Glutamatergic neuron (in vitro differentiated cells): ENCODE measurements around the gene CSF1. TPM values are rescaled to one million over a fixed set of nuclear protein-coding genes. Genes with fewer than 3 reads are reported as not detected.

Experiments used
- DNase-seq: peaks from one replicate; pipeline ENCODE4 v3.0.0; 2022
- H3K27ac Mint-ChIP-seq: one replicate; pipeline ENCODE4 v1.8.0; 2020; ENCODE audit warnings: mild to moderate bottlenecking, mixed read lengths, inconsistent platforms; ENCODE audit not compliant: unreplicated experiment
- H3K27me3 Mint-ChIP-seq: one replicate; pipeline ENCODE4 v1.8.0; 2020; ENCODE audit warnings: mild to moderate bottlenecking, moderate library complexity, mixed read lengths, inconsistent platforms; ENCODE audit not compliant: unreplicated experiment
- H3K36me3 Mint-ChIP-seq: one replicate; pipeline ENCODE4 v1.8.0; 2020; ENCODE audit warnings: mild to moderate bottlenecking, mixed read lengths, inconsistent platforms; ENCODE audit not compliant: unreplicated experiment
- H3K4me1 Mint-ChIP-seq: one replicate; pipeline ENCODE4 v1.8.0; 2020; ENCODE audit warnings: mild to moderate bottlenecking, low read depth, mixed read lengths, inconsistent platforms; ENCODE audit not compliant: unreplicated experiment
- H3K4me3 Mint-ChIP-seq: one replicate; pipeline ENCODE4 v1.8.0; 2020; ENCODE audit warnings: mild to moderate bottlenecking, mixed read lengths, inconsistent platforms; ENCODE audit not compliant: unreplicated experiment
- H3K9me3 Mint-ChIP-seq: one replicate; pipeline ENCODE4 v1.8.0; 2020; ENCODE audit warnings: mild to moderate bottlenecking, moderate library complexity, mixed read lengths, inconsistent platforms; ENCODE audit not compliant: unreplicated experiment
- total RNA-seq: library from RNA; stranded (reverse); fragmentation: NEBNext Ultra II Directional; extraction: Animal tissue kit (Norgen Biotek cat#: 25700); gene quantifications from one replicate; pipeline ENCODE4 v1.2.1, GENCODE V29; 2021; ENCODE audit not compliant: unreplicated experiment
- TF ChIP-seq, protein P1 (sequence below): fragments of 200-600 bp; sonication (generic); IDR thresholded peaks from one replicate; pipeline ENCODE4 v1.5.0; 2021; ENCODE audit not compliant: partially characterized antibody, unreplicated experiment

The CSF1 gene
- total RNA-seq, 1 donor from 2014 or later, result 0.59 TPM

DNA sequence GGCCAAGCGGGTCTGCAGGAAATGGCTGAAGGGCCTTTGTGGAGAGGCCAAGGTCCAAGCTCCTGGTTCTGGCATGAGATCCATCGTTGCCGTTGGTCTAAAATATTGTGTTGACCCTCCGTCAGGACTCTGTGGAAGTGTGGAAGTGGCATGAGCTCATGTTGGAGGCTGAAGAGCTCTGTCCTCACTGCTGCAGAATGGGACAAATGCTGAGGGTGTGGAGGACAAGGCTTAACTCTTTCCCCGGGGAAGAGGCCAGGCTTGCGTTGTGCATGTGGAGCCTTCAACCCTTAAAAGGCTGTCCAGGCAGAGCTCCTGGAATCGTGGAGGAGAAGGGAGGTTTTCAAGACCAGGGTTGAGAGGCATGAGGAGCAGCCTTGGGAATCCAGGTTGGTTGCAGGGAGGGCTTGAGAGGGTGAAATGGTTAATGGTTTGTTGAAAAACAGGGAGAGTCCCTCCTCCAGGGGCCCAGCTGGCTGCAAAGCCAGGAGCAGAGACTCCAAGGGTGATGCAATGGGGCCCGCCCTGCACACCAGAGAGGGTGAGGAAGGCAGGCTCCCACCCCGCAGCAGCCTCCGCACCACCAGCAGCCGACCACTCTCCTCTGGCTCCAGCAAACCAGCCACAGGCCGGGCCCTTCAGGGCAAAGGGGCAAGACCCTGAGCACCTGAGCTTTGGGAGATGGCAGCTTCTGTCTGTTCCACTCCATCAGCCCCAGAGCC lies 67.2 kb downstream of the CSF1 start:
- H3K27ac Mint-ChIP-seq, result no peak overlapping the region

DNA sequence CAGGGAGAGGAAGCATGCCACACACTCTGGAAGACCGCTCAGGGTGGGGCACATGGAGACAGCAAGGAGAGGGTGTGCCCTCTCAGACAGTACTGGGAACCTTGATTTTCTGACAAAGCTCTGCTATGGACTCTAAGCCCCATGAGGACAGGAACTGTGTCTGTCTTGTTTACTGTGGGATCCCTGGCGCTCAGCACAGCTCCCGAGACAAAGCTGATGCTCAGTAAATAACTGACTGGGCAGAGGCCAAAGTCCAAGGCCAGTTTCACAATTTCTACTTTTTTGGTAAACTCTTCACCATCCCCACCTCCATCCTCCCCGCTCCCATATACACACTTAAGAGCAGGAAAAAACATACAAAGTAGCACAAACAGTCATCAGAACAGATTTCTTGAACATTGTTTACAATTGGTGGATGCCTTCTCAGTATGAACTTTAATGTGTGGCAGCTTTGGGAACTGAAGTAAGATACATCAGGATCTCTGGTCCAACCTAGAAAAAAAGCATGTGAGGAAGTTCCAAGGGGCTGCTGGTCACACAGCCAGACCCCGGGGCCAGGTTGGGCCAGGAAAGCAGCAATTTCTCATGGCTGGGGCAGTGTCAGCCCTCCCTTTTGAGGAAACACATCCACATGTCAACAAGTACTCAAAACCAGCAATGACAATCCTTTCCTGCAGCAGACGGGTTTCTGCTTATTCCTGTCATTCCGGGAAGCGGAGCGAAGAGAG lies 68.3 kb downstream of the CSF1 start:
- Mint-ChIP-seq H3K36me3 (no peaks in the 10 kb centered on the region), H3K4me3 (no peak overlapping the region), H3K9me3 (peaks cover 8% of the 10 kb centered on the region), H3K27me3 (peaks cover 2% of the 10 kb centered on the region), H3K27ac (no peak overlapping the region), H3K4me1 (no peaks in the 10 kb centered on the region)
- no peak for DNase-seq
- TF ChIP-seq, protein P1, sequence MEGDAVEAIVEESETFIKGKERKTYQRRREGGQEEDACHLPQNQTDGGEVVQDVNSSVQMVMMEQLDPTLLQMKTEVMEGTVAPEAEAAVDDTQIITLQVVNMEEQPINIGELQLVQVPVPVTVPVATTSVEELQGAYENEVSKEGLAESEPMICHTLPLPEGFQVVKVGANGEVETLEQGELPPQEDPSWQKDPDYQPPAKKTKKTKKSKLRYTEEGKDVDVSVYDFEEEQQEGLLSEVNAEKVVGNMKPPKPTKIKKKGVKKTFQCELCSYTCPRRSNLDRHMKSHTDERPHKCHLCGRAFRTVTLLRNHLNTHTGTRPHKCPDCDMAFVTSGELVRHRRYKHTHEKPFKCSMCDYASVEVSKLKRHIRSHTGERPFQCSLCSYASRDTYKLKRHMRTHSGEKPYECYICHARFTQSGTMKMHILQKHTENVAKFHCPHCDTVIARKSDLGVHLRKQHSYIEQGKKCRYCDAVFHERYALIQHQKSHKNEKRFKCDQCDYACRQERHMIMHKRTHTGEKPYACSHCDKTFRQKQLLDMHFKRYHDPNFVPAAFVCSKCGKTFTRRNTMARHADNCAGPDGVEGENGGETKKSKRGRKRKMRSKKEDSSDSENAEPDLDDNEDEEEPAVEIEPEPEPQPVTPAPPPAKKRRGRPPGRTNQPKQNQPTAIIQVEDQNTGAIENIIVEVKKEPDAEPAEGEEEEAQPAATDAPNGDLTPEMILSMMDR, result no peak

More for the DNA sequence above, 67.2 kb downstream of the CSF1 start:
- TF ChIP-seq, protein P1, result no peak
- peaks cover 5% of the 10 kb centered on the region for H3K9me3 Mint-ChIP-seq
- H3K36me3 Mint-ChIP-seq, result no peaks in the 10 kb centered on the region
- DNase-seq, result no peak
- H3K4me3 Mint-ChIP-seq, result no peak overlapping the region
- no peaks in the 10 kb centered on the region for H3K4me1 Mint-ChIP-seq
- peaks cover 2% of the 10 kb centered on the region for H3K27me3 Mint-ChIP-seq

DNA sequence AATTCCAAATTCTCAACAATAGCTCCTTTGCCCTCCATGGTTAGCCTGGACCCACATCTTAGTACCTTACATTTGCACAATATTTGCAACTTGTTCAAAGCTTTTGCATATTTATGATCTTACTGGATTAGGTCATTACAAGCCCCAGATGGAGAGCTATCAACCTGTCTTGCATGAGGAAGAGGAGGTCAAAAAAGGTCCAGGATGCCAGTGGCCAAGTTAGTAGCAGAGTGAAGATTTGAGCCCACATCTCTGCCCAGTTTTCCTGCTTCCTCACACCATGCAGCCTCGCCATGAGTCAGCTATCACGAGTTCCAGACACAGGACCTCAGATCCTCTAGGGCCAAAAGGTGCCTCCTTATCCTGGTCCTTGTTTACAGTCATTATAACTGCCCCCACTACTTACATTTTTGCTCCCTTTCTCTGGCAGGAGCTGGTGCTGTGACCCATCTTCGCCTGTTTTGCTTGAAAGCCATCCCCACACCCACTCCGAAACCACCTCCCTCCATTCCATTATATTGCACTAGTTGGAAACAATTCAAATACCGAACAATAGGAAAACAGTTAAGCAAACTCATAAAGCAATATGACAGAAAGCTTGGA lies 68.9 kb downstream of the CSF1 start:
- Mint-ChIP-seq H3K36me3 (no peaks in the 10 kb centered on the region), H3K4me3 (no peak overlapping the region), H3K27me3 (peaks cover 3% of the 10 kb centered on the region), H3K9me3 (peaks cover 8% of the 10 kb centered on the region), H3K27ac (no peak overlapping the region), H3K4me1 (no peaks in the 10 kb centered on the region)
- TF ChIP-seq, protein P1, result no peak
- DNase-seq, result no peak

Other genes starting within 250 kb of the CSF1 start
- gene GSTM2, start 242.8 kb upstream of the CSF1 start, total RNA-seq, result 33.6 TPM
- not detected for gene GSTM1, start 223.0 kb upstream of the CSF1 start, total RNA-seq
- 0.20 TPM for gene GSTM5, start 198.6 kb upstream of the CSF1 start, total RNA-seq
- gene GSTM3, start 169.8 kb upstream of the CSF1 start, total RNA-seq, result 8.3 TPM
- gene EPS8L3, start 146.9 kb upstream of the CSF1 start, total RNA-seq, result not detected
- gene AHCYL1, start 73.9 kb downstream of the CSF1 start, total RNA-seq, result 73.8 TPM
- 90.2 TPM for gene STRIP1, start 123.8 kb downstream of the CSF1 start, total RNA-seq
- gene ALX3, start 159.8 kb downstream of the CSF1 start, total RNA-seq, result not detected
- gene UBL4B, start 201.6 kb downstream of the CSF1 start, total RNA-seq, result not detected
- gene SLC6A17, start 239.6 kb downstream of the CSF1 start, total RNA-seq, result 6.4 TPM